Hepatocyte (in vitro differentiated cells): ENCODE results near the gene DRAP1. TPM values are rescaled to one million over a fixed set of nuclear protein-coding genes. Genes with fewer than 3 reads are reported as not detected.

Experiments used
- DNase-seq: peaks from one replicate; pipeline ENCODE4 v3.0.0-alpha.2; 2016; ENCODE audit warnings: low spot score
- H2AFZ ChIP-seq: fragments of 200-600 bp; sonication (generic); 2 replicates; pipeline ENCODE4 v1.6.0; 2016; ENCODE audit warnings: antibody characterized with exemption, mild to moderate bottlenecking
- H3K27ac ChIP-seq: fragments of 200-600 bp; sonication (generic); 2 replicates; pipeline ENCODE4 v1.5.1; 2016; ENCODE audit warnings: mild to moderate bottlenecking
- H3K27me3 ChIP-seq: fragments of 200-600 bp; sonication (generic); 2 replicates; pipeline ENCODE4 v1.6.1; 2016
- H3K36me3 ChIP-seq: fragments of 200-600 bp; sonication (generic); replicated peaks from 2 replicates; pipeline ENCODE4 v1.5.1; 2016; ENCODE audit warnings: low read depth; ENCODE audit not compliant: insufficient read depth
- H3K4me1 ChIP-seq: fragments of 200-600 bp; sonication (generic); 2 replicates; pipeline ENCODE4 v1.5.1; 2016; ENCODE audit warnings: mild to moderate bottlenecking, moderate library complexity; ENCODE audit not compliant: insufficient read depth
- H3K4me2 ChIP-seq: fragments of 200-600 bp; sonication (generic); 2 replicates; pipeline ENCODE4 v1.6.0; 2016
- H3K4me3 ChIP-seq: fragments of 200-600 bp; sonication (generic); 2 replicates; pipeline ENCODE4 v1.5.1; 2016; ENCODE audit warnings: mild to moderate bottlenecking
- H3K79me2 ChIP-seq: fragments of 200-600 bp; sonication (generic); 2 replicates; pipeline ENCODE4 v1.6.0; 2017; ENCODE audit warnings: mild to moderate bottlenecking
- H3K9me2 ChIP-seq: fragments of 200-600 bp; sonication (generic); replicated peaks from 2 replicates; pipeline ENCODE4 v1.6.0; 2017; ENCODE audit warnings: mild to moderate bottlenecking; ENCODE audit not compliant: insufficient read depth
- H3K9me3 ChIP-seq: fragments of 200-600 bp; sonication (generic); 2 replicates; pipeline ENCODE4 v1.5.1; 2016; ENCODE audit warnings: low read depth, mild to moderate bottlenecking
- H4K20me1 ChIP-seq: fragments of 200-600 bp; sonication (generic); 2 replicates; pipeline ENCODE4 v1.6.0; 2016; ENCODE audit warnings: mild to moderate bottlenecking; ENCODE audit not compliant: insufficient read depth, poor library complexity, severe bottlenecking
- CTCF ChIP-seq: fragments of 200-600 bp; sonication (generic); IDR thresholded peaks from 2 replicates; pipeline ENCODE4 v1.5.1; 2016; ENCODE audit warnings: antibody characterized with exemption, mild to moderate bottlenecking; ENCODE audit not compliant: poor library complexity
- EZH2 ChIP-seq: fragments of 200-600 bp; sonication (generic); IDR thresholded peaks from 2 replicates; pipeline ENCODE4 v1.6.1; 2016; ENCODE audit warnings: antibody characterized with exemption, mild to moderate bottlenecking, borderline replicate concordance
- EZH2phosphoT487 ChIP-seq: fragments of 200-600 bp; sonication (generic); IDR thresholded peaks from one replicate; pipeline ENCODE4 v1.6.1; 2018; ENCODE audit warnings: antibody characterized with exemption, mild to moderate bottlenecking, low read depth, moderate library complexity; ENCODE audit not compliant: unreplicated experiment, severe bottlenecking
- WGBS: methylation state at CpG from one replicate; pipeline ENCODE4 v1.1.6; 2016; ENCODE audit warnings: low lambda C conversion rate; ENCODE audit errors: missing lambda C conversion rate; 5-methylcytosine and 5-hydroxymethylcytosine counted together
- polyA plus RNA-seq: library from polyadenylated mRNA; unstranded; fragments of >200 nt; fragmentation: Nextera tagmentation; extraction: Ambion mirVana; gene quantifications from 2 replicates; pipeline ENCODE4 v1.2.1, GENCODE V29; 2016
- total RNA-seq: library from RNA; depleted of rRNA; stranded (reverse); fragments of >200 nt; gene quantifications from 2 replicates; pipeline ENCODE4 v1.2.3, GENCODE V29; 2014

Gene DRAP1
- total and polyA plus RNA-seq, 2 experiments from 2014 or later: 59.1 to 158 TPM

GRCh38 chr11:65880844-65881421 lies 38.3 kb upstream of the DRAP1 start:
- no peaks in the 10 kb centered on the region for H3K9me2 ChIP-seq
- TF ChIP-seq EZH2: no peak
- TF ChIP-seq CTCF: no peak
- no peak for TF ChIP-seq EZH2phosphoT487
- H3K79me2 ChIP-seq: peaks cover 9% of the 10 kb centered on the region
- no peaks in the 10 kb centered on the region for H3K36me3 ChIP-seq
- no peak for DNase-seq
- H3K4me3 ChIP-seq: no peak overlapping the region
- no peaks in the 10 kb centered on the region for H3K9me3 ChIP-seq
- H3K27me3 ChIP-seq: no peaks in the 10 kb centered on the region
- WGBS: 91% methylated on average over 7 of the region's 7 CpGs
- no peaks in the 10 kb centered on the region for H3K4me1 ChIP-seq
- no peak overlapping the region for H3K4me2 ChIP-seq
- no peak overlapping the region for H3K27ac ChIP-seq
- H2AFZ ChIP-seq: no peak overlapping the region
- no peaks in the 10 kb centered on the region for H4K20me1 ChIP-seq

GRCh38 chr11:65882120-65883057 lies 36.8 kb upstream of the DRAP1 start:
- no peak overlapping the region for H3K27ac ChIP-seq
- no peak for TF ChIP-seq EZH2phosphoT487
- no peak for TF ChIP-seq CTCF
- TF ChIP-seq EZH2: no peak
- no peak overlapping the region for H2AFZ ChIP-seq
- no peaks in the 10 kb centered on the region for H3K9me2 ChIP-seq
- peaks cover 10% of the 10 kb centered on the region for H3K4me1 ChIP-seq
- H4K20me1 ChIP-seq: no peaks in the 10 kb centered on the region
- no peaks in the 10 kb centered on the region for H3K36me3 ChIP-seq
- peaks cover 20% of the 10 kb centered on the region for H3K79me2 ChIP-seq
- 98% methylated on average over 30 of the region's 30 CpGs for WGBS
- no peak overlapping the region for H3K4me3 ChIP-seq
- no peak for DNase-seq
- no peaks in the 10 kb centered on the region for H3K9me3 ChIP-seq
- no peaks in the 10 kb centered on the region for H3K27me3 ChIP-seq
- H3K4me2 ChIP-seq: no peak overlapping the region

GRCh38 chr11:65883058-65883761 lies 36.0 kb upstream of the DRAP1 start:
- Histone ChIP-seq H3K9me3 (no peaks in the 10 kb centered on the region), H3K79me2 (peaks cover 24% of the 10 kb centered on the region), H2AFZ (no peak overlapping the region), H3K4me2 (no peak overlapping the region), H3K27me3 (no peaks in the 10 kb centered on the region), H4K20me1 (no peaks in the 10 kb centered on the region), H3K4me3 (no peak overlapping the region), H3K27ac (no peak overlapping the region), H3K9me2 (no peaks in the 10 kb centered on the region), H3K4me1 (peaks cover 13% of the 10 kb centered on the region), H3K36me3 (no peaks in the 10 kb centered on the region)
- DNase-seq: no peak
- TF ChIP-seq EZH2phosphoT487 (no peak), CTCF (no peak), EZH2 (no peak)
- WGBS: 94% methylated on average over 10 of the region's 13 CpGs
